Panc1 (cell line): Measurements from ENCODE around the gene SEC22A. TPM values are rescaled to one million over a fixed set of nuclear protein-coding genes. Genes with fewer than 3 reads are reported as not detected.

Source experiments
- ATAC-seq: fragments of 200-7000 bp; cut with Tn5 transposase; 2 replicates; pipeline ENCODE4 v1.9.1; 2020; ENCODE audit warnings: mild to moderate bottlenecking, moderate library complexity
- BruUV-seq: library from RNA; stranded (reverse); fragments of 400-500 nt; replicated peaks from 2 replicates; lab custom pipeline; 2021; lab: Mats Ljungman, UMichigan
- CTCF ChIA-PET: fragments of 300-600 bp; sonication (Branson Sonifier 250); formaldehyde crosslinking; loops from one replicate; lab custom pipeline; 2022; ENCODE audit warnings: antibody characterized with exemption; lab: Charles Lee
- POLR2A ChIA-PET: fragments of 300-600 bp; sonication (Branson Sonifier 250); formaldehyde crosslinking; loops from one replicate; lab custom pipeline; 2022; ENCODE audit warnings: antibody characterized with exemption; lab: Charles Lee
- DNase-seq: peaks from one replicate; pipeline ENCODE4 v3.0.0-alpha.2; 2010; ENCODE audit warnings: low read depth, low spot score
- H3K27ac ChIP-seq: 2 replicates; pipeline ENCODE4 v1.5.1; 2011; ENCODE audit warnings: mild to moderate bottlenecking, low read length, inconsistent platforms
- H3K27me3 ChIP-seq: fragments of 200-500 bp; sonication (Bioruptor generic); 2 replicates; pipeline ENCODE4 v1.6.0; 2014; ENCODE audit warnings: low read length, inconsistent platforms; ENCODE audit not compliant: control insufficient read depth, insufficient read depth
- H3K36me3 ChIP-seq: fragments of 200-500 bp; sonication (Bioruptor generic); 2 replicates; pipeline ENCODE4 v1.5.1; 2014; ENCODE audit warnings: inconsistent platforms, mild to moderate bottlenecking, low read length, moderate library complexity; ENCODE audit not compliant: control insufficient read depth, insufficient read depth
- H3K4me1 ChIP-seq: 2 replicates; pipeline ENCODE4 v1.5.1; 2011; ENCODE audit warnings: inconsistent platforms, mild to moderate bottlenecking, low read length, moderate library complexity; ENCODE audit not compliant: control insufficient read depth, insufficient read depth
- H3K4me3 ChIP-seq, 2 experiments: 2 replicates each; pipeline ENCODE4 v1.5.1; 2011 to 2012; ENCODE audit warnings: low read depth in 2 of 2, low read length in 2 of 2, mild to moderate bottlenecking in 2 of 2, inconsistent platforms in 1 of 2, moderate library complexity in 1 of 2
- H3K9me3 ChIP-seq: fragments of 200-500 bp; sonication (Bioruptor generic); 2 replicates; pipeline ENCODE4 v1.5.1; 2014; ENCODE audit warnings: low read depth, mild to moderate bottlenecking, inconsistent platforms, low read length, moderate library complexity; ENCODE audit not compliant: control insufficient read depth, insufficient read depth
- CTCF ChIP-seq: fragments of 450-650 bp; IDR thresholded peaks from 2 replicates; pipeline ENCODE4 v1.5.1; 2017; ENCODE audit warnings: mild to moderate bottlenecking
- POLR2AphosphoS5 ChIP-seq: IDR thresholded peaks from 2 replicates; pipeline ENCODE4 v1.6.1; 2012; ENCODE audit warnings: mild to moderate bottlenecking, low read depth, low read length, moderate library complexity
- REST ChIP-seq, 2 experiments: IDR thresholded peaks; 2 replicates each; pipeline ENCODE4 v1.6.1; 2011 to 2012; ENCODE audit warnings: low read depth in 2 of 2, control low read depth in 1 of 2, low read length in 1 of 2, mild to moderate bottlenecking in 1 of 2, moderate library complexity in 1 of 2; ENCODE audit not compliant: insufficient read depth in 1 of 2
- SIN3A ChIP-seq: IDR thresholded peaks from 2 replicates; pipeline ENCODE4 v1.6.1; 2012; ENCODE audit warnings: low read depth, mild to moderate bottlenecking, low read length, moderate library complexity, borderline replicate concordance; ENCODE audit not compliant: insufficient read depth
- TCF7L2 ChIP-seq: IDR thresholded peaks from 2 replicates; pipeline ENCODE4 v1.6.1; 2011; ENCODE audit warnings: mild to moderate bottlenecking, low read depth, low read length, inconsistent platforms
- in situ Hi-C: cut with HindIII; loops from 2 replicates; pipeline ENCODE4 v1.10.0; 2016; ENCODE audit warnings: low sequenced_read_pairs, low pct_unique_long_range_greater_than_20kb
- intact Hi-C: fragments of 100-400 bp; cut with micrococcal nuclease; formaldehyde crosslinking; loops from one replicate; pipeline ENCODE4 v1.10.0; 2022; ENCODE audit not compliant: unreplicated experiment
- total RNA-seq: library from RNA; stranded (reverse); gene quantifications from one replicate; pipeline ENCODE4 v1.2.1, GENCODE V29; 2021; ENCODE audit not compliant: unreplicated experiment

The SEC22A gene
- total RNA-seq, 1 experiment from 2014 or later, result 22.7 TPM

DNA sequence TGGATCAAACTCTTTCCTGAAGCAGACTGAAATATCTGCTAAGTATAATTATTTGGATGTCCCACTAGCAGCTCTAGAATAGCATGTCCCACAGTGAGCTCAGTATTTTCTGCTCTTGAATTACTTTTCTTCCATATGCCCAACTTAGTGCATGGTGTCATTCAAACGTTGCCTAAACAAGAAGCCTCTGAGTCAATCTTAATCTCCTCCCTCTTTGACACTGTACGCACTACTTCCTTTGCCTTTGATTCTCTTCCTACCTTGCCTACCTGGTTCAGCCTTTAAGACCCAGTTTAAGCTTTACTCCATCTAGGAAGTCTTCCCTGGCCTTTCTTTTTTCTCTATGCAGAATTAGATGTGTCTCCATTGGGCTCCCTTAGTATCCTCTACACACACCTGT is 54.5 kb downstream of the SEC22A start:
- in situ Hi-C loops (no loop called here), intact Hi-C loops (loop anchor here (5.0 kb wide), 1 partner anchor 309 kb away; no protein-coding TSS in a partner anchor)
- no peaks in the 10 kb centered on the region for H3K4me1 ChIP-seq
- no peak for ATAC-seq
- H3K4me3 ChIP-seq, result no peak overlapping the region
- H3K9me3 ChIP-seq, result no peaks in the 10 kb centered on the region
- CTCF ChIA-PET, result no interaction called here
- no peaks in the 10 kb centered on the region for H3K27me3 ChIP-seq
- no peaks in the 10 kb centered on the region for H3K36me3 ChIP-seq
- POLR2A ChIA-PET, result interaction anchor here (1.0 kb wide), 1 partner anchor 33 kb away, joined by 5 read pairs; no protein-coding TSS in a partner anchor
- no peak overlapping the region for H3K27ac ChIP-seq
- BruUV-seq, result no TSS peak
- TF ChIP-seq POLR2AphosphoS5 (no peak), TCF7L2 (no peak), SIN3A (no peak), CTCF (no peak), REST (IDR thresholded peaks at IDR 0.05; ENCODE audit: insufficient read depth in 1 of 2, low read depth in 2 of 2, low read length in 1 of 2) (no peak)
- DNase-seq, result no peak

DNA sequence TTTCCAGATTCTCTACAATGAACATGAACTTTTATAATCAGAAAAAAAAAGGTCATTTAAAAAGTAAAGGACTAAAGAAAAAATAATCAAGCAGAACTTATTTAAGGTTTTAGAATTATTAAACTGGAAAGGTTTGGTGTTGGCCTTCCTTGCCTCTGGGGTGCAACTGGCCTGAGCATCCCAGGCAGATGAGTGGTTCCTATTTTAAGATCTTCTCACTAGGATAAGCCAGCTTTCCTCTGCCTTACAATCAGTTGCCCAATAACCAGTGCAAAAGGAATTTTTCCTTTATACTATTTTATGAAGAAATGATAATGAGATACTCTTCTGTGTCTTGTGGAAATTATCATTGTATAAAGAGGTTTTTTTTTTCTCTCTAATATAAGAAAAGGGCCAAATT is 56.6 kb downstream of the SEC22A start:
- H3K4me1 ChIP-seq, result no peaks in the 10 kb centered on the region
- no TSS peak for BruUV-seq
- POLR2A ChIA-PET, result no interaction called here
- TF ChIP-seq SIN3A, result no peak
- in situ Hi-C loops, result no loop called here
- intact Hi-C loops, result loop anchor here (5.0 kb wide), 1 partner anchor 311 kb away; no protein-coding TSS in a partner anchor
- ATAC-seq, result no peak
- no peak overlapping the region for H3K27ac ChIP-seq
- CTCF ChIA-PET, result interaction anchor here (0.7 kb wide), 1 partner anchor 315 kb away, joined by 6 read pairs; no protein-coding TSS in a partner anchor
- H3K9me3 ChIP-seq, result no peaks in the 10 kb centered on the region
- H3K27me3 ChIP-seq, result no peaks in the 10 kb centered on the region
- no peaks in the 10 kb centered on the region for H3K36me3 ChIP-seq
- H3K4me3 ChIP-seq, result no peak overlapping the region
- DNase-seq, result no peak

- H3K27ac ChIP-seq, result no peak overlapping the region
These were observed 57.2 kb downstream of the SEC22A start for GRCh38 chr3:123258811-123259420.

More at GRCh38 chr3:123258811-123259420, 57.2 kb downstream of the SEC22A start:
- ChIA-PET POLR2A (no interaction called here), CTCF (no interaction called here)
- H3K36me3 ChIP-seq, result no peaks in the 10 kb centered on the region
- in situ Hi-C loops (no loop called here), intact Hi-C loops (loop anchor here (5.0 kb wide), 1 partner anchor 312 kb away; no protein-coding TSS in a partner anchor)
- TF ChIP-seq TCF7L2 (no peak), CTCF (peak; percentile 72; the same call in 1 of the 2 replicates), REST (IDR thresholded peaks at IDR 0.05; ENCODE audit: insufficient read depth in 1 of 2, low read depth in 2 of 2, low read length in 1 of 2) (no peak), SIN3A (no peak), POLR2AphosphoS5 (no peak)
- peak; percentile 24 for DNase-seq
- peak; percentile 89 for ATAC-seq
- H3K4me3 ChIP-seq, result no peak overlapping the region
- no TSS peak for BruUV-seq
- no peaks in the 10 kb centered on the region for H3K9me3 ChIP-seq
- H3K4me1 ChIP-seq, result no peaks in the 10 kb centered on the region
- no peaks in the 10 kb centered on the region for H3K27me3 ChIP-seq
